DMS79 (cell line): Measurements from ENCODE around the gene GARNL3.

Source experiments
- DNase-seq: peaks from one replicate; lab custom pipeline; 2025; lab: John Stamatoyannopoulos, UW

Gene GARNL3, protein sequence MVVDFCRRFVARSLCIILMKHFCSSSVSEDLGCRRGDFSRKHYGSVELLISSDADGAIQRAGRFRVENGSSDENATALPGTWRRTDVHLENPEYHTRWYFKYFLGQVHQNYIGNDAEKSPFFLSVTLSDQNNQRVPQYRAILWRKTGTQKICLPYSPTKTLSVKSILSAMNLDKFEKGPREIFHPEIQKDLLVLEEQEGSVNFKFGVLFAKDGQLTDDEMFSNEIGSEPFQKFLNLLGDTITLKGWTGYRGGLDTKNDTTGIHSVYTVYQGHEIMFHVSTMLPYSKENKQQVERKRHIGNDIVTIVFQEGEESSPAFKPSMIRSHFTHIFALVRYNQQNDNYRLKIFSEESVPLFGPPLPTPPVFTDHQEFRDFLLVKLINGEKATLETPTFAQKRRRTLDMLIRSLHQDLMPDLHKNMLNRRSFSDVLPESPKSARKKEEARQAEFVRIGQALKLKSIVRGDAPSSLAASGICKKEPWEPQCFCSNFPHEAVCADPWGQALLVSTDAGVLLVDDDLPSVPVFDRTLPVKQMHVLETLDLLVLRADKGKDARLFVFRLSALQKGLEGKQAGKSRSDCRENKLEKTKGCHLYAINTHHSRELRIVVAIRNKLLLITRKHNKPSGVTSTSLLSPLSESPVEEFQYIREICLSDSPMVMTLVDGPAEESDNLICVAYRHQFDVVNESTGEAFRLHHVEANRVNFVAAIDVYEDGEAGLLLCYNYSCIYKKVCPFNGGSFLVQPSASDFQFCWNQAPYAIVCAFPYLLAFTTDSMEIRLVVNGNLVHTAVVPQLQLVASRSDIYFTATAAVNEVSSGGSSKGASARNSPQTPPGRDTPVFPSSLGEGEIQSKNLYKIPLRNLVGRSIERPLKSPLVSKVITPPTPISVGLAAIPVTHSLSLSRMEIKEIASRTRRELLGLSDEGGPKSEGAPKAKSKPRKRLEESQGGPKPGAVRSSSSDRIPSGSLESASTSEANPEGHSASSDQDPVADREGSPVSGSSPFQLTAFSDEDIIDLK

DNA sequence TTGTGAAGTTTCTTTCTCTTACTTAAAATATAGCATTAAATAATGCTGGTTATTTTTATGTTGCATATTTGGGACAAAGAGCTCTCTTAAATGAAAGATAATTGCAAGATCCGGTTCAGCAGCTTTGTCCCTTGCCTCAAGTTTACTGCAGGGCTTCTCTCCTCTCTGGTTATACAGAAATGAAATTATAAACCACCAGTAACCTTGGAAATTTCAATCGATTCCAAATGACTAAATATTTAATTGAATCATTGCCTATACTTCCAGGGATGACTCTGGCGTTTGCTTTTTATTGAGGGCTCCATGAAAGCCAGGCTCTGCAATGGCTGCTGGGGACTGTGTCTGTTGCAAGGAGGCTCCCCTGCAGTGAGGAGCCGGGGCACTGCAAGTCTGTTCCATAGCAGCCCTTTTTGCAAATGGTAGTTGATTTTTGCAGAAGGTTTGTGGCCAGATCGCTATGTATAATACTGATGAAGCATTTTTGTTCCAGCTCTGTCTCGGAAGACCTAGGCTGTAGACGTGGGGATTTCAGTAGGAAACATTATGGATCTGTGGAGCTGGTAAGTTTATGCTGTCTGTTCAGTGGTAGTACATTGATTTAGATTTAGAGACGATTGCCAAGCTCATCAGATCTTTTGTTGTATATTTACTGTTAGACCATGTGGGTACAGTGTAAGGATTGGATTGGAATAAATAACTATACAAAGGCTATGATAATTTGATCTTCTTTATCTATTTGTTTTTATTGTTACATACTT, at the start of gene GARNL3:
Gene GARNL3 (plus strand): TSS at position 313 of the 758 bp plus-strand sequence. CDS start 104 bp downstream, at position 417.
- DNase-seq, result peak; percentile 8

DNA sequence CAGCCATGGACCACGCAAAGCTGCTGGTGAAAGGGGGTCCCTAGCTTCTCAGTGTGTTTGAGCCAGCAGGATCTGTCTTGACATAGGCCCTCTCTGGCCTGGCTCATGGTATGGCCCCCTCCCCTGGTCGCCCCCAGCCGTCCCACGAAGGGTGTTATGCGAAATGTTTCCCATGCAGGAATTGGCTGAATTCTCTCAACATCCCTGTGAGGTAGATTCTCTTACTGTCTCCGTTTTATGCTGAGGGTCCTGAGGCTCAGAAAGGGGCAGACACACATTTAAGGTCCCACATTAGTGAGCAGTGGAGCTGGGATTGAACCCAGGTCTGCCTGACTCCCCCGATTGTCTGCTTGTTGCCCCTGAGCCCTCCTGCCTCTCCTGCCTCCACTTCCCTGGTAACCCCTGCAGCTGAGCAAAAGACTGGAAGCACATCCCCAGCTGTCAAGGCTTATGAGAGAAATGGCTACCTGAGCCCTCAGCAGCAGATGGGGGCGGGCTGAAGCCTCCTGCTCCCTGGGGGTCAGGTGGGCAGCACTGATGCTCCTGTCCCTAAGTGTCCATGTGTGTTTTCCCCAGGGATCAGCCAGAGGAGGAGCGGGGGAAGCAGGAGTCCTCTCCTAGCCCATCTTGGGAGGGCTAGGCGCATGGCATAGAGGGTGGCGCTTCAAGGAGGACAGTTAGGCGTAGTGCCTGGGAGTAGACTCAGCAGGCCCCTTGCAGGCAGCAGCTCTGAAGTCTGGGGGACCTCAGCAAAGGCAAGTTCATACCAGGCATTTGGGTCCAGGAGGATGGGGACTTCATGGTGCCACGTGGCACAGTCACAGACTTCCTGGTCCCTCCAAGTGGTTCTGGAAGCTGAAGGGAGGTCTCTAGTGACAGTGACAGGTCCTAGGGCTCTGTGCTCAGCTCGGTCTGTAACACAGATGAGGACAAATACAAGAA, 49.0 kb upstream of the GARNL3 start:
- DNase-seq, result no peak

DNA sequence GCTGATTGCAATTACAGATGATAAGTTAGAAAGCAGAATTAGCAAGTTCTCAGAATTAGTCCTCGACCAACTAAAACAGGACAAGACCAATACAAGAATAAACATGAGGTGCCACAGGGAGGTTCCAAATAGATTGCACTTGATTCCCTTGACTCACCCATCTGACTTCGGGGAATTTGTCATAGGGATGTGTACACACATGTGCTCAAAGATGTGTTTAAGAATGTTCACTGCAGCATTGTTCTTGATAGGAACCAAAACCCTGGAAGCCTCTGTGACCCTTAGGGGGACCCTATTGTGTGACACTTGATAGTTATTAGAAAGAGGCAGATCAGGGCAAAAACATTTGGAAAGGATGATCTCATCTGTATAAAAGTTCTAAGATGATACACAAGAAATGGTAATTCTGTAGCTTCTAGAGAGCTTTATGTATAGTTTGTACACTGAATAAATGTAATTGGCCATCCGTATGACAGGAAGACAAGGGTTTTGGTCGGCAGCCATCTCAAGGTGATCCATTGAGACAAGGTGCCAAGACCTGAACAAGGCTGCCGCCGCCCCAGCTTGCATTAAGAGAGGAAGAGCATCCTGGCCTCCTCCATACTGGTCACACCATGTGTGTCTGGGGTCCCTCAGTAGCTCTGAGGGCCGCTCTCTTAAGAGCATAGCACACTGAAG, 48.2 kb upstream of the GARNL3 start:
- DNase-seq, result no peak

DNA sequence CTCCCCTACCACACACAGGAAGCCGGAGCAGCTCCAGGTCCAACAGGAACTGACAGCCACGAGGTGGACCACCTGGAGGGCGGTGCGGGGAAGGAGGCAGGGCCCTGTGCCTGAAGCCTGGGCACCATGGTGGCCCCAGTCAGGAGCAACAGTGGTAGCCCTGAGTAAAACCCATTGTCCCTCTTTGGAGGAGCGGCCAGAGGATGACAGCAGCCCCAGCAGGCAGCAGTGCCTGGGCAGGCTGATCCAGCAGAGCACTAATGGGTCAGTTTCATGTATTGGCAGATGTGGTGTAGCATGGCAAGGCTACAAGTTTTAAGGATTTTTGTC, 47.7 kb upstream of the GARNL3 start:
- no peak for DNase-seq

DNA sequence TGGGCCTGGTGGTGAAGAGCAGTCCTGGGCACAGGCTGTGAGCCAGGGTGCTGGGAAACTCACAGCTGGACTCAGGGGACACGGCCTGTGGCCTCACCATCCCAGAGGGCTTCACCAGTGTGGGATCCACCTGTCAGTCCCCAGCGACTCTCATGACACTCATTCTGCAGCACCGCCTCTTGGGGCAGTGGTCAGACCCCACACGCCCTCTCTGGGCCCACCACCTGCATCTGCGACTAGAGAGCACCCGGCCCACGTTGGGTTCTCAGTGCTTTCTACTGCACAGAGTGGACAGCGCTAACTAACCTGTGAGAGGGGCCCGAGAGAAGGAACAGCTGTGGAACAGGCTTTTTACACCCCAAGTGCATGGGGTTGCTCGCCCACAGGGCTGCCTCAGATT, 45.8 kb upstream of the GARNL3 start:
- no peak for DNase-seq

DNA sequence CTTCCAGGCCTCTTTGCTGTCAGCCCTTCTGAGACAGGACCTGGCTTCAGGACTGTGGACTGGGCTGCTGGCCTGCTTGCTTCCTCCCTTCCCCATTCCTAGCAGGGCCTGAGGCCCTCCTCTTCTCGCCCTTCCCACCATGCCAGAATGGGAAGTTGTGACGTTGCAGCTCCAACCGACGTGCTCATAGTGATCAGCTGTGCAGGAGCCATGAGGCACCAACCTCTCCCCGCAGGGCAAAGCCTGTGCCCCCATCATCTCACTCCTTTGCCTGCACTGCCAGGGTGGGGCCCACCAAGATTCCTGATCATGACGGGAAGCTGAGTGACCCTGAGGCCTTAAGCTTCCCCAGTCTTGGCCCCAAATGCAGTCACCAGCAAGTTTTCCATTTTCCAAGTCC, 45.1 kb upstream of the GARNL3 start:
- DNase-seq, result no peak

DNA sequence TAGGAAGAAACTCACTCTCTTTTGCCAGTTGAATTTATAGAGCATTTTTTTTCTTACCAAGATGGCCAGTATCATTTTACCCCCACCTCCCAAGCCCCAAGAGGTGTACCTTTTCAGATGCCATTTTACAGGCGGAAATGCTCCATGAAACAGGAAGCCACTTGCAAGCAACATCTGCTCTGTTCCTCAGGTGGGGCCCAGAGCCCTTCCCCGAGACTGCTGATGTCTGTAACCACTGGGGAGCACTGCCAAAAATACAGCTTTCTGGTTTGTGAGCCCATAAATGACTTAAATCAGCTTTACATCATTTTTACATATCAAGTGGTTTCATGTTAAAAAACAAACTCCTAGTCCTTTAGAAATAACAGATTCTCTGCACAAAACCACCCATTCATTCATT, 42.9 kb upstream of the GARNL3 start:
- DNase-seq, result no peak

DNA sequence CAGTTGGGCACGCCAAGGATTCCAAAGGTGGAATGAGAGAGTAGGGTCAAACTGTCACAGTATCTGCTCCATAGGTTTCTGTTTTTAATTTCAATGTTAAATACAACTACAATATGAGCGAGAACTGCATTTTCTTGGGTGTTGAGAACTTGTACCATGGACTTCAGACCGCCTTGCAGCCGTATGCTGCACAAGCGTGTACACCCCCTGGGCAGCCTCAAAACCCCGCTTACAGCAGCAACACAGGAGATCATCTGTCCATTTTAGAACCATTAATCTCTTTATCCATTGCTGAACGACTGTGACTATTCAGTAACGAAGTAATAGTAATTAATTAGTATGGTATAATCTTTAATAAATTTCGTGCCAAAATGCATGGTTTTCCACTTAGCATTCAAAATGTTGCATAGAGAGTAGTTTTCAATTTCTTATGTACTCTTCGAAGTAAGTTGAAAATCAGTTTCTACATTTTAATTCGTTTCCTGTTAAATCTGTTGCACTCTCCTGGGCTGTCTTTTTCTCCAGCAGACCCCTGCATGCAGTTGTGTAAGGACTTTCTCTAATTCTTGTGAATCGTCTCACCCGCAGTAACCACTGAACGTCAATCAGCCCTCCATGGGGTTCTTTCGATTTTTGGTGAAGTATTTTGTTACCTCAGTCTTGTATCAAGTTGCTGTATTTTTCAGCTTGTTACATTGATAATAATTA, 42.0 kb upstream of the GARNL3 start:
- DNase-seq, result no peak

DNA sequence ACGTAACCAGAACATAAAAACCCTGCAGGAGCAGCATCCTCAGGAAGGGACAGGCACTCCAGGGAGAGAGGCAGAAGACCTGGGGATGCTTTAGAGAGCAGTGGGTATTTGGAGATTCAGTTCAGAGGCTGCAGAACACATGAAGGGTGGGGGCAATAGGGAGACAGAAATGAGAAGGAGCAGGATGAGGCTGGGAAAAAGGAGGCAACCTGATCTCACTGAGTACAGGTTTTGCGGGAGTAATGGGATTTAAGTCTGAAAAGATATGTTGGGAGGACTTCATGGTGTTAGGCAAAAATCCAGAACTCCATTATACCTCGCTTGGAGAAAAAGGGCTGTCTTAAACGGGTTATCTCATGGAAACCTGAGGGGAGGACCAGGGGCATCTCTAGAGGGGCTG, 41.3 kb upstream of the GARNL3 start:
- no peak for DNase-seq

DNA sequence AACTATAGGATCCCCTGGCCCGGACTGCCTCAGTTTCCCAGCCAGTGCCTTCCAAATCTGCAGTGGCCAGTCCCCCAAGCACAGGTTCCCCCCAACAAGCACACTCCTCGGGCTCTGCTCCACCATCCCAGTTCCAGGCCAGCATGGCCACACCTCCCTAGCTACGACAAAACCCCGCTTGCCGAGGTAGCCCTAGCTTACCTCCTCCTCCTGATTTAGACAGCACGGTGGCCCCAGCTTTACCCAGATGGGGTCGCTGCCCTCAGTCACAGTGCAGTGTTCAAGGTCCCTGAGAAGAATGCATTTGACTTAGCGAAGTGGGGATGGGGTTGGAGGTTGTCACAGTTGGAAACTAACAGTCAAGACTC, 40.8 kb upstream of the GARNL3 start:
- no peak for DNase-seq

DNA sequence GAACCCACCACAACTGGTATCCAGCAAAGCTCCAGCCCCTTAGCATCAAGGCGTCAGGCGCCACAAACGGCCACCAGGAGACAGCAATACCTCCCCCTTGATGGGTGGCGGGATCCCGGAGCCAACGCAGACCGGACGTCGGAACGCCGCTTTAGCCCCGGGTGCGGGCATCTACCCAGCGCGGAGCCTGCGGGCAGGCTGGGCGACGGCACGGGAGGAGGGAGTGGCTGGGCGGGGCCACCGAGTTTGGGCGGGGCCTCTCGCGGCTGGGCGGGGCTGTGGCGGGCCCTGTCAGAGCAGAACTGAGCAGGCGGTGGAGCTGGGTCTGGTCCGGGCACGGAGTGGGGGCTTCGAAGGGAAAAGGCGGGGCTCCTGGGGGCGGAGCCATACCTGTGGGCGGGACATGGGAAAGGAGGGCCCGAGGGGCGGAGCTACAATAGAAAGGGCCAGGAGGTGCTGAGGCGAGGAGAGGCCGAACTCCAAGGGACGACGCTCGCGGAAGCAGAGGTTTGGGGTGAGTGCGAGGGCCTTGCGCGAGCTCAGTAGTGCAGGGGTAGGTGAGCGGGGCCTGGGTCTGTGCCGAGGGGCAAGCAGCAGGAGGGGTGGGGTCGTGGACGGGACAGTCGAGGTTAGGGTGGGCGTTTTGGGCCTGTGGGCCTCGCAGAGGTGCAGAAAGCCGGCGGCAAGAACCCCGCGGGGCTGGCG, 40.2 kb upstream of the GARNL3 start:
- DNase-seq, result peak; percentile 65

DNA sequence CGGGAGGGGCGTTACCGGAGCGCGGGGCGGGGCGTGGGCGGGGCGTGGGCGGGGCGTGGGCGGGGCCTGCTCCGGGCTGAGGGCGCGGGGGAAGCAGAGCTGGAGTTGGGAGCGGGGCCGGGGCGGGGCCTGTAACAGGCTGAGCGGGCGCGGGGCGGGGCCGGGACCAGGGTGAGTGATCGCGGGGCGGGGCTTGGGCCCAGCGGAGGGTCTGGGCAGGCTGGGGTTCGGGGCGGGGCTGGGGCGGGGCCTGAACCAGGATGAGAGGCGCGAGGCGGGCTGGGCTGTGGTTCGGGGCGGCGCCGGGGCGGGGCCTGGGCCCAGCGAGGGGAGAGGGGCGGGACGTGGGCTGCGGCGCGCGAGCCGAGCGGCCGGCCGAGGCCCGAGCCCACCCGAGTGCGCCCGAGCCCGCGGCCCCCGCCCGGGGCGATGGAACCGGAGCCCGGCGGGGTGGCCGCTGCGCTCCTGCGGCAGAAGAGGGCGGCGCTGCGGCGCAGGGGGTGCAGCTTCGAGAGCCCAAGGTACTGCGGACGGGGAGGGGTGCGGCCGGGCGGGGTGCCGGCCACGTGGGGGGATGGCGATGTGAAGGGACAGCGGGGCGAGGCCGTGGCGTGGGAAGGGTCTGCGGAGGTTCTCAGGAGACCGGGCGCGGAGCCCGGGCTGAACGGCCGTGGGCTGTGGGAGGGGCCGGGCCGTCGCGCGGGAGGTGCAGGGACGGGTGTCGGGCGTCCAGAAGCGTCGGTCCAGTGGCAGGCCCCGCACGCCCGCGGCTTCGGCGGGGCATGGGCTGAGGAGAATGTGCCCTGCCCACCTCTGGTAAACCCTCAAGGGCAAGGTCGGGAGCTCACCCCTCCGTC, 39.5 kb upstream of the GARNL3 start:
- peak; percentile 62 for DNase-seq

DNA sequence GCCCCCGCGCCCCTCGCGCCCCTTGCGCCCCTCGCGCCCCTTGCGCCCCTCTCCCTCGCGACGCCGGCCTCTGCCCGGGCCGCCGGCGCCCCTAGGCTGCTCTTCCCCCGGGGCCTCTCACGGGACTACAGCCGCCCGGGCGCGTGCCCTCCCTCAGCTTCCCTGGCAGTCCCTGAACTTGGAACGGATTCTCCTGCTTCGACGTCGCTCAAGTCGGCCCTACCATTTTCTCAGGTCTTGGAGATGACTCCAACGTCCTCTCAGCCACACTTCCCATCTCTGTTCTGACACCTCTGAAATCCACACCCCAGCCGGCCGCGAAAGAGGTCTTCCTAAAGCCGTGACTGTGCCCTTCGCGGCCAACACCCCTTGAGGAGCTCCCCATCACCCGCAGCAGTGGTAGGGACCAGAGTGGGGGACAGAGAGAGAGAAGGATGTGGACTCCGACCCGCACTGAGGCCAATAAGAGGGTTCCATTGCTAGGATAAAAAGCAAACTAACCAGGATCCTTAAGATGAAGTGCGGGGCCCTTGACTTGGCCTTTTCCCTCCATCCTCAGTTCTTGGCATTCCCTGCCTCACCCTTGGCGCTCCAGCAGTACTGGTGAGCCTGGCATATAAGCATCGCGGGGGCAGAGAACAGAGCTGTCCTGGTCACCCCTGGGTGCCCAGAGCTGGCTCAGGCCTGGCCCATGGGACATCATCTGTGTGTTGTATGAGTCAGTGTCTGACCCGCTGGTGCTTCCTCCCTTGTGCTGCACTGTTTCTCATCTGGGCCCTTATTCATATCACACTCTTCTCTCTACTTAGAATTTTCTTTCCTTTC, 38.6 kb upstream of the GARNL3 start:
- peak; percentile 11 for DNase-seq

DNA sequence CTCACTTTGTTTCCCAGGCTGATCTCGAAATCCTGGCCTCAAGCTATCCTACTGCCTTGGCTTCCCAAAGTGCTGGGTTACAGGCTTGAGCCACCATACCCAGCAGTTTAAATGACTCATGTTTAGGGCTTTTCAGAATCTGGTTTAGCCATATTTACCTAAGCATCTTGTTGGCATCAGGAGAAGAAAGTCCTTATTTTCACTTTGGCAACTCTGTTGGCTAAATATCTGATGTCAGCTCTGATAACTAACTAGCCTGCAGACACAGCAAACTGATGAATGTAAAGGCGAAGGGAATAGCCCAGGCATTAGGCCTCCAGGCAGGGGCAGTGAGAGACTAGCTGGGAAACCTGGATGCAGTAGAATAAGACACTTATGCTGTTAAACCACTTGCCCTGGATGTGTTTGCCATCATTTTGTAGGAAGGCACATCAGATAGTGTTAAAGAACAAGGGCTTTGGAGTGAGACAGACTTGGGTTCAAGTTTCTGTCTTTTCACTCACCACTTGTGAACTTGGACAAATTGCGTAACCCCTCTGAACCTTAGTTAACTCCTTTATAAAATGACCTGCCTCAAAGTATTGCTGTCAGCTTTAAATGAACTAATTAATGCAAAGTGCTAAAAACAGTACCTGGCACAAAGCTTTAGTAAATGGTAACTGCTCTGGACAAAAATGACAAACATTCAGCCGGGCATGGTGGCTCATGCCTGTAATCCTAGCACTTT, 34.7 kb upstream of the GARNL3 start:
- DNase-seq, result no peak

DNA sequence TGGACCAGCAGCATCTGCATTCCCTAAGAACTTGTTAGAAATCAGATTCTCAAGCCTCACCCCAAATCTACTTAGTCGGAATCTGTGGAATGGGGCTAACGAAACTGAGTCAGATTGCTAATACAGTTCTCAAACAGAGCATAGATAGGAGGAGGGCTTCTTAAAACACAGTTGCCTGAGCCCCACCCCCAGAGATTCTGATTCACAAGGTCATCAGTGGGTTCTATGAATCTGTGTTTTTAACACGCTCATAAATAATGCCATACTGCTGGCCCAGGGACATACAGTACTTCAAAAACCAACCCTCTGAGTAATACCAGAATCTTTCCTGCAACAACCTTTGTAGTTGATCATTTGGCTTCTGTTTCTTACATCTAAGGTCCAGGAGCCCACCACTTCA, 32.9 kb upstream of the GARNL3 start:
- no peak for DNase-seq

DNA sequence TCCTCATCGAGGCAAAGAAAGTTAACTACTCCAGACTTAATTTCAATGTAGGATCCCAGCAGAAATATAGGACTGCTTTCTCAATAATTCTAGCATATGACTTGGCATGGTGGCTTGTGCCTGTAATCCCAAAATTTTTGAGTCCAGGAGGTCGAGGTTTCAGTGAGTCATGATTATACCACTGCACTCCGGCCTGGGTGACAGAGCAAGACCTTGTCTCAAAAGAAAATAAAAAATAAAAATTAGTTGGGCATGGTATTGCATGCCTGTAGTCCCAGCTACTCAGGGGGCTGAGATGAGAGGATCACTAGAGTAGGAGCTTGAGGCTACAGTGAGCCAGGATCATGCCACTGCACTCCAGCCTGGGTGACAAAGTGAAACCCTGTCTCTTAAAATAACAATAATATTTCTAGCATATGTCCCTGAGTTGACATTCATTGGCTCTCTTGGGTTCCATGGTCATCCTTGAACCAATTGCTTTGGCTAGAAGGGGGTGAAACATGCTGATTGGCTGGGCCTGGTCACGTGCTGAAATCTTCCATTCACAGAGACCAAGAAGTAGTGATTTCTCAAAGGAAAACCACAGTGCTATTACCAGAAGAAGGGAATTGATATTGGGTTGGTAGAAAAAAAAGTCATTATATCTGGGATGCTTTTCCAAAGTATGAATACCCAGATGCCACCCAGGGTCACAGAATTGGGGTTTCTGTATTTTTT, 31.6 kb upstream of the GARNL3 start:
- DNase-seq, result no peak
